Endometrial microvascular endothelial cells (primary cell): ENCODE data around the gene CASK. TPM values are rescaled to one million over a fixed set of nuclear protein-coding genes. Genes with fewer than 3 reads are reported as not detected.
"Not testable (repeated sequence)": the region's sequence is repeated elsewhere in the genome, so short reads cannot be mapped to it uniquely, and the experiment has no call there.

Experiments used
- in situ Hi-C: cut with HindIII; loops from 2 replicates; pipeline ENCODE4 v1.10.0; 2017; ENCODE audit warnings: low sequenced_read_pairs, low pct_unique_long_range_greater_than_20kb; ENCODE audit errors: inconsistent ontology term
- total RNA-seq: library from RNA; depleted of rRNA; stranded (reverse); fragments of >200 nt; gene quantifications from one replicate; pipeline ENCODE4 v1.2.3, GENCODE V29; 2015; ENCODE audit errors: inconsistent ontology term

Gene CASK
- total RNA-seq, 1 donor from 2014 or later, result 9.0 TPM

- in situ Hi-C loops, result no loop called here
These were observed 250.7 kb downstream of the CASK start for GRCh38 chrX:41672643-41673042.

- in situ Hi-C loops, result no loop called here
These were observed 252.3 kb downstream of the CASK start for GRCh38 chrX:41671082-41671481.

- in situ Hi-C loops, result no loop called here
These were observed 253.2 kb downstream of the CASK start for GRCh38 chrX:41670112-41670511.

- in situ Hi-C loops, result no loop called here
These were observed 255.7 kb downstream of the CASK start for GRCh38 chrX:41667631-41668030.

DNA sequence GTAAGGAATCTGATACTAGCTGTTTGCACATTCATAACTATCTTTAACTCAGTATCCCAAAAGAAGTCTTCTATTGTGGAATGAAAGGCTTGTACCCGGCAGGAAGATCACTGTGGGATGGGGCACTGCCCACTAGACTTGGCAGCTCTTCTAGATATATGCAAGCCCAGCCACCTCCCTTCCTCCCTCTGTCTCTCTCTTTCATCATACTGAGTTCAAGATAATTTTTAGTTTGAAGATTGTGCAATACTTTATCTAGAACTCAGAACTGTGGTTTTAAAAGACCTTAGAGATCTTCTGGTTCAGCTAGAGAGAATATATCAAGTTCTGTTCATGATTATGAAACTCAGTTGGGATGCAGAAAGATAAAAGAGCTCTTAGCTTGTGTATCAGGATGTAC is 257.1 kb downstream of the CASK start:
- in situ Hi-C loops, result no loop called here

GRCh38 chrX:41665686-41666085 is 257.7 kb downstream of the CASK start:
- in situ Hi-C loops, result no loop called here

- in situ Hi-C loops, result no loop called here
These were observed 258.4 kb downstream of the CASK start for GRCh38 chrX:41664908-41665307.

- in situ Hi-C loops, result no loop called here
These were observed 258.9 kb downstream of the CASK start for GRCh38 chrX:41664375-41664901.

GRCh38 chrX:41661366-41662095 is 261.8 kb downstream of the CASK start:
- in situ Hi-C loops, result no loop called here

GRCh38 chrX:41655631-41656030 is 267.7 kb downstream of the CASK start:
- in situ Hi-C loops, result no loop called here

GRCh38 chrX:41655101-41655500 is 268.3 kb downstream of the CASK start:
- in situ Hi-C loops, result no loop called here

DNA sequence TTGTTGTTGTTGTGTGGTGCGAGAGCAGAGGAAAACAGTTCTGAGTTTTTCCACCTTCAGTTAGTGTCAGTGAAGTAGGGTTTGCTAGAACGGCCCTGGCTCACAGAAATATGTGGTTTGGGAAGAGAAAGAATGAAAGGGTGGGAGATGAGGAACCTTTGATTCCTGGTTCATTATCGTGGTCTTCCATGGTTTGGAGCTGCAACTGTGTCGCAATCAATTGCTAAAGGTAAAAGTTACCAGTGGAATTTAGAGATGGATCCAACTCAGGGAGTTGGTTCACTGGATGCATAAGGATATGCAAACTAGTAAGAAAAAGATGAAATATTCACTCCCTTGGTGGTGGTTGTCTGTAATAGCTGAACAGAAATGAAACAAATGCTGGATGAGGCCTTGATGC is 270.2 kb downstream of the CASK start:
- in situ Hi-C loops, result no loop called here

- in situ Hi-C loops, result not testable (repeated sequence)
These were observed 277.2 kb downstream of the CASK start for GRCh38 chrX:41646201-41646600.

GRCh38 chrX:41634284-41634683 is 289.1 kb downstream of the CASK start:
- in situ Hi-C loops, result no loop called here

DNA sequence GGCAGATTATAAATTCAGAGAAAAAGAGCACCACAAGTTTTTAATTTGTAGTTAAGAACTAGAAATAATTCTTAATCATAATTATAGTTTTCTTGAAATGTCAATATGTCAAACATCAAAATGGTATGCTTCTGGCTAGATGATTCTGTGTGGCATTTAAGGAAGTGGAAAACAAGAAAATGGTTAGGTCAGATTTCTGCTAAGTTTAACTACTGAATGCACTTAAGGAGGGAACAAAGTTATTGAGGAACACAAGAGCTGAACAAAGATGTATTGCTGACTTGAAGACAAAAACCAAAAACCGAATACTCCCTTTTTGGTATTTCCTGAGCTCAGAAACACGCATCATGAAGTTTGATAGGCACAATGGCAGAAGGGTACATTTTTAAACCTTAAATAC is 293.3 kb downstream of the CASK start:
- in situ Hi-C loops, result no loop called here

DNA sequence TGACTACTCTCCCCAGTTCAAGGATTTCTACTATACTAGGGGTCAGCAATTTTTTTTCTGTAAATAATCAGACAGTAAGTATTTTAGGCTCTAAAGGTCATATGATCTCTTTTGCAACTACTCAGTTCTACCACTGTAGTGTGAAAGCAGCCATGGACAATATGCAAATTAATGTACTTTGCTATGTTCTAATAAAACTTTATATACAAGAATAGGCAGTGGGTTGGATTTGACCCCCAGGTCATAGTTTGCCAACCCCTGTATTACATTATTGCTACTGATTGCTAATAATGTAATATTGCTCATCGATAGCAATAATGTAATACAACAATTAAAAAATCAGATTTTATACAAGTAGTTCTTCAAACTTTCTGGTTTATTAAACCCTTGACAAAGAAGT is 293.8 kb downstream of the CASK start:
- in situ Hi-C loops, result no loop called here

- in situ Hi-C loops, result no loop called here
These were observed 302.1 kb downstream of the CASK start for GRCh38 chrX:41621222-41621723.

DNA sequence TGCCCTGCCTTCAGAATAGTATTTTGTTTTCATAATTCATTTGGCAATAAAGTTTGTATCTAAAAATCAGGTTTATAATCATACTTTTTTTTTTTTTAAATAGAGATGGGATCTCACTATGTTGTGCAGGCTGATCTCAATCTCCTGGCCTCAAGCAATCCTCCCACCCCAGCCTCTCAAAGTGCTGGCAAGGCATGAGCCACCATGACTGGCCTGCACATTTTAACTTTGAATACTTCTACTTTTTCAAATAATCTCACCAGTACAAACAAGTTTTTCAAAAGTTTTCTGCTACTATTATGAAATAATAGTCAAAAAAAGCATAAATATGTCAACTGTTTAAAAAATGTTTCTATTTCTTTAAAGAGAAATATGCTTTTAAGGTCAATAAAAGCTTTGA is 304.1 kb downstream of the CASK start:
- in situ Hi-C loops, result no loop called here

DNA sequence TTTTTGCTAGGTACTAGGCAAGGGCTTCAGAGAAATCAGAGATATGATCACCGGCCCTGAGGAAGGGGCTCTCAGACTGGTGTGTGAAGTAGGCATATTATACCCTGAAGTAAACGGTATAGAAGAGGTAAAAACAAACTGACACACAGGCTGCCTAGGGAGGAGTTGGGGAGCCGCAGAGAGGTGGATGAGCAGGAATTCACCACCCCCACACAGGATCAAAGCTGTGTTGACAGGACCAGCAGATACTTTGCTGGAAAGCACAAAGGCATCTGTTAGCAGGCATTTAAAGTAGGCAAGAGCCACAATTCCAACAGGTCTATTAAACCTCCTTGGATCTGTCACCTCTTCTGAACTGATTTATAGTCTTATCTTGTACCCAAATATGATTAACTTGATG is 306.4 kb downstream of the CASK start:
- in situ Hi-C loops, result no loop called here

- in situ Hi-C loops, result no loop called here
These were observed 307.1 kb downstream of the CASK start for GRCh38 chrX:41616255-41616654.

DNA sequence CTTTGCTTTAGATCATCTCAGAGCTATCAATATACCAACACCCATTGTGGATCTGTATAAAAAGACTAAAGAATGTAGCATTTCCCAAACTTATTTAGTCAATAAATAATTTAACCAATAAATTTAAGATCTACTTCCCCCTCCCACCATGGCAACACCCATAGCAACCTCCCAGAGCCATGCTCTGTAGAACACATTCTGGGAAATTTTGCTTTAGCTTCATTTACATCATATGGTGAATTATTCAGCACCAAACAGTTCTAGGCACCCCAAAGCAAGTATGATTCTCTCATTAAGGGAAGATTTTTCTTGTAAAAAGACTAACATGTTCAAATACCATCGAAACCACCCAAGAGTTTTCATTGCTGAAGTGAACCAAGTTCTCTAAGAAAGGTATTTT is 315.1 kb downstream of the CASK start:
- in situ Hi-C loops, result no loop called here
